GM19193 (cell line): Measurements from ENCODE around the gene TBC1D22A.

Experiments used
- POLR2A ChIP-seq: IDR thresholded peaks from 4 replicates; pipeline ENCODE4 v1.6.1; 2011; ENCODE audit not compliant: insufficient read depth, insufficient read length; ENCODE audit errors: extremely low read depth

Gene TBC1D22A

DNA sequence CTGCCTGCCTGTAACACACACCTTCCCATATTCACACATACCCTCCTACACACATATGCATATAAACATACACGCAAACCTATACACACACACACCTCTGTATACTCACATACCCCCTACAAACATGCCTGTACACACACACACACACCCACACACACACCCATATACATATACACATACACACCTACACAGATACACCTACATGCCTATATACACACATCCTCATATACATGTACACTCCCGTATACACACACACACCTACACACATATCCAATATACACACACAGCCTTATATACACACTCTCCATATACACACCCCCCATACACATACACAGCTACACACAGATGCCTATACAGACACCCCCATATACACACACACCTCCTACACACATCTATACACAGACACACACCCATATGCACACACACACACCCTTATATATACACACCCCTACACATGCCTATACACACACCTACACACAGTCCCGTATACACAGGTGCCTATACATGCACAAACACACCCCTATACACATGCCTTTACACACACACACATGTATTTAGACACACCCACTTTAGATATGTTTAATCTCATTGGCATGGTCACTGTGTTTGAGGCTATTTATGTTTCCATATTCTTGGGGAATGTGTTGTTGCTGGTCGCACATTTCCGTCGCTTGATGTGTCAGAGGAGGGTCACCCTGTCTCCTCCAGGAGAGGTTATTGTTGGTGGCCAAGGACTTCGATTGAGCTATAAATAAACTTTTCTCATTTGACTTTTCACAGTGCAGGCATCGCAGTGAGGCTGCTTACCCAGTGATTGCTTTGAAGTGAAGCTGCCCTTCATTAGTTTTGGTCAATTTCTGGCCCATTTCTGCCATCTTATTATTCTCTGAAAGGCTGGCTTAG is 243.3 kb downstream of the TBC1D22A start:
- TF ChIP-seq POLR2A = no peak

DNA sequence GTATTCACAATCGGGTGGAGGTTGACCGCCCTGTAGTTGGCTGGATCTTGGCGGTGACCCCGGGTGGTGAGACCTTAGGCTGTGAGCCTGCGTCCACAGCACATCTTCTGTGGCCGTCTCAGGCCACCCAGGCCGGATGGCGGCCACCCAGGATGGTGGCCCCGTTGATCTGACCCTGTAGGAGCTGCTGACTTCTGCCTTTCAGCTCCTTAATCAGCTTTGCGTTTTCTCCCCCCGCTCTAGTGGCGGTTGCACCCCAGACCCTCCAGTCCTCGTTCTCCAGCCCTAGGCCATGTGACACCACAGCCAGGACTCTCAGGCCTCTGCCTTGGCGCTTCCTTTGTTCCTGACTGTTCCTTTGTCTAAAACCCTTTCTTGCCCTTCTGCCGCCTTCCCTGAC is 244.0 kb downstream of the TBC1D22A start:
- no peak for TF ChIP-seq POLR2A

DNA sequence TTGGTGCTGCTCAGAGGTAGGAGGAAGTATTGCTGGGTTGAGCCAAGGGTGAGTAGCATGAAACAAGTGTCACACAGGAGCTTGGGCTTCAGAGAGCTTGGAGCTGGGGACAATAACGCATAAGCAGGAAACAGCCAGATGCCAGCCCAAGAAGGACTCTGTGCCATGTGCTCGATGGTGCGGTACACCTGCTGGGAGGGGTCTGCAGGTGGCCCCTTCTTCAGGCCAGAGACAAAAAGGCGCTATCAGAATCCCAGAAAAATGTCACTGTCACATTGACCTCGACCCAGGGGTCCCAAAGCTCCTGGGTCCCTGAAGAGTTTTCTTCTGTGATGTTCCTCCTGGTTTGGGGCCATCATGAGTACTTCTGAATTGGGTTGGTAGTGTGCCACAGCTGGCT is 244.4 kb downstream of the TBC1D22A start:
- TF ChIP-seq POLR2A = no peak

DNA sequence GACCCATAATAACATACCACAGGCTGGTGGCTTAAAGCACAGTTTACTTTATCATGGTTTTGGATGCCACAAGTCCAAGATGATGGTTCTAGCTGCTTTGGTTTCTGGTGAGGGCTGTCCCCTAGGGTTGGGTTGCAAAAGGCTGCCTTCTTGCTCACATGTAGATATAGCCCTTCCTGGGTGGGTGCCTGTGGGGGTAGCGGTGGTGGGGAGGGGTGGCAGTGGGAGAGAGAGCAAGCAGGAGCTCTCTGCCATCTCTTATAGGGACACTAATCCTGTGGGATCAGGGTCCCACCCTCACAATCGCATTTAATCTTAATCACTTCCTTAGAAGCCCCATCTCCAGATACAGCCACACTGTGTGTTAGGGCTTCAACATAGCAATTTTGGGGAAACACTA is 245.0 kb downstream of the TBC1D22A start:
- no peak for TF ChIP-seq POLR2A

DNA sequence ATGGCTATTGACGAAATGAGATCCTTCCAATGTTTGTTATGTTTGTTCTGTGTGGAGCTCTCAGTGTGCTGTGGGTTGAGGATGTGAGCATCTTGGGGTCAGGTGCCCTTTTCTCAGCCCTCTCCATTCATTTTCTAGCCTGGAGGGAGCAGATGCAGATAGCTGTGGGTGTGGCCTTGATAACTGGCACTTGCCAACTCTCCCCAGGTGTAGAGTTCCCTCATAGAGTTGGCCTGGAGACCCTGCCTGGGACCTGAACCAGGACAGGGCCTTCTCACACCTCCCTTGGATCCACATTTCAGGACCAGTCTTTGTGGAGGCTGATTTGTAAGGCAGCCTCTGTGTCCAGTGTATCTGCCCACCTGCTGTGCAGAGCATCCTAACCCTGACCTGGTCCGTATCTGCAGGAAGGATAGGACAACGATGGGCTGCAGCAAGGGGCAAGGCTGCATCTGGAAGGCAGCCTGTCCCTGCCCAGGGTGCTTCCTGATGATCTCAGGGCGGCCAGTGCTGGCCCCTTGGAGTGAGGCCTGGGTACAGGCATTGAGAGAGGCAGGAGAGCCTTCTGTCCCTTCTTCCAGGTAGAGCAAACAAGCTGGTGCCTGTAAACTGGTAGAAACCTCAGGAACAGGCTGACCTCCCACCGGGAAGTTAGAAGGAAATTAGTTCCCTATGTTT is 245.9 kb downstream of the TBC1D22A start:
- no peak for TF ChIP-seq POLR2A

DNA sequence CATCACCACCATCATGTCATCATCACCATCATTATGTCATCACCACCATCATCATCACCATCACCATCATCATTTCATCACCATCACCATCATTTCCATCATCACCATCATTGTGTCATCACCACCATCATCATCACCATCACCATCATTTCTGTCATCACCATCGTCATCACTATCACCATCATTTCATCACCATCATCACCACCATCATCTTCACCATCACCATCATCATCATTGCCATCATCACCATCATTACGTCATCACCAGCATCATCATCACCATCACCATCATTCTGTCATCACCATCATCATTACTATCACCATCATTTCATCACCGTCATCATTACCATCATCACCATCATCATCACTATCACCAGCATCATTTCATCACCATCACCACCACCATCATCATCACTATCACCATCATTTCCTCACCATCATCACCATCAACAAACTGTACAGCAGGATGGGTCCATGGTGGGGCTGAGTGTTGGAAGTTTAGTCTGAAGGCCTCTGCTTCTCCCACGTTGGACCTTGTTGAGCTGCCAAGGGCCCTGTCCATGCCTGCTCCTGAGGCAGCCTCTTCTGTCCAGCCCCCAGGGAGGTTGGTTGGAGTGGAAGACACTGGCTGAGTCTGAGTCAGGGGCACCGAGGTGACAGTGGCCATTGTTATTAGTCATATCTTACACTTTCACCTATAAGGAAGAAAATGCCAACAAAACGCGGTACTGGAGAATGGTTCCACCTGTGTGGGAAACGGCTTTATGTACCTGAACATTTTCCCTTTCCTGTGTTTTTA is 247.1 kb downstream of the TBC1D22A start:
- TF ChIP-seq POLR2A = no peak

DNA sequence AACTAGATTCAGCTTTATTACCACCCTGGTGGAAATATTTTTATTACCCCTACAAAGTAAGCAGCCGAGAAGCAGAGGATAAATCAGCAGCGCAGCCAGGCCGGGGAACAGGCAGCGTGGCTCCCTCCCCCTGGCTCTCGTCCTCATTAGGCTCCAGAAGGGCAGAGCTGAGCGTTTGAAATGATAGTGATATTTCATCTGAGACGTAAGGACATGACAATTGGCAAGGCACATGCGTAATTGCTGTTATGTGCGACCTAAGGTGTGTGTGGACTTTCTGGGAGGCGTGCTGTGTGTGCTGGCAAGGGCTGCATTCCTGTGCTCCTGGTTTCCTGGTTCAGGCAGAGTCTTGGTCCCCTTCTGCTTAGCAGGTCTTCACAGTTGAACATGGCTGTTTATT is 247.8 kb downstream of the TBC1D22A start:
- TF ChIP-seq POLR2A = no peak

DNA sequence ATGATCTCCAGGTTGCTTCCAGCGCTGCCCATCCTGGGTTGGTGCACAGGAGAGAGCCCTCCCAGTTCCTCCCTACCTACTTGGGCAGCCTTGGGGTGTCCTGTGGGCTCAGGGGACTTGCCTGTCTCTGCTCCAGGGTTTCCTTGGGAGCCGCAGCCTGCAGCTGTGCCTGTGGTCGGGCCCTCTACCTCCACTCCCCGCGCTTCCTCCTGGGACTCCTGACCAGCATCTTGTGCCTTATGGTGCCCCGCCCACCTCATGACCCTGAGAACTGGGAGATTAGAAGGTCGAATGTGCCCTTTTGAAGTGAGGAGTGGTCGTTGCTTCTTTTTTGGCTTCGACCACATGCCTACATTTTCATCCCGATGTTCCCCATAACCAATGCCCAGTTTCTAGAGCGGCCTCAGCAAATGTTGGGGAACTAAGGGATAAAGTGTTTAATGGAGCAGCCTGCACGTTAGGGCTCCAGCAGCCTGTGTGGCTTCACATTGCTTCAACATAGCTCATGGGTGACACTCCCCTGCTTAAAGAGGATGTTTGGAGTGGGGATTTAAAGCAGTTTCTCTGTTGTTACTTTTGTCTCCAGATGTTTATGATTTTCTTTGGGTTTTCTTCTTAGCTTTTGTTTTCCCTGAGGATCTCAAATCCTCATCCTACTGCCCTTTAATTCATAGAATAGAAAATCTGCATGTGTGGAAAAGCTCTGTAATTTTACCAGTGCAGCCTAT is 248.8 kb downstream of the TBC1D22A start:
- no peak for TF ChIP-seq POLR2A

DNA sequence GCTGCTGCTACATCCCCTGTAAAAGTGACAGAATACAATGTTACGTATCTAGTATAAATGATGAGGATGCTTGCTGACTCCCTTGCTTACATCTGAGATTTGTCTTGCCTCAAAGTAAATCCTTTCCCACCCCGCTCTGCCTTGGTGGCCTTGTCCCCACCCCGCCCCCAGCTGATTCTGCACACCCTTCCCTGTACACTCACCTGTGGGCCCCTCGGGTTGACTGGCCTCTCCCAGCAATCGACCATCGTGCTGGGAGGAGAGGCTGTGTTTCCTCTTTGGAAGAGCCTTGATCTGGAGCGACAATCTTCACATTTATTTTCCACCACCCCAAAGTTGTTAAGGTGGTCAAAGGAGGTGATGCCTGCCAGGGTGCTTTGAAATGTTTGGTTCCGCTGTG is 249.4 kb downstream of the TBC1D22A start:
- TF ChIP-seq POLR2A = no peak

DNA sequence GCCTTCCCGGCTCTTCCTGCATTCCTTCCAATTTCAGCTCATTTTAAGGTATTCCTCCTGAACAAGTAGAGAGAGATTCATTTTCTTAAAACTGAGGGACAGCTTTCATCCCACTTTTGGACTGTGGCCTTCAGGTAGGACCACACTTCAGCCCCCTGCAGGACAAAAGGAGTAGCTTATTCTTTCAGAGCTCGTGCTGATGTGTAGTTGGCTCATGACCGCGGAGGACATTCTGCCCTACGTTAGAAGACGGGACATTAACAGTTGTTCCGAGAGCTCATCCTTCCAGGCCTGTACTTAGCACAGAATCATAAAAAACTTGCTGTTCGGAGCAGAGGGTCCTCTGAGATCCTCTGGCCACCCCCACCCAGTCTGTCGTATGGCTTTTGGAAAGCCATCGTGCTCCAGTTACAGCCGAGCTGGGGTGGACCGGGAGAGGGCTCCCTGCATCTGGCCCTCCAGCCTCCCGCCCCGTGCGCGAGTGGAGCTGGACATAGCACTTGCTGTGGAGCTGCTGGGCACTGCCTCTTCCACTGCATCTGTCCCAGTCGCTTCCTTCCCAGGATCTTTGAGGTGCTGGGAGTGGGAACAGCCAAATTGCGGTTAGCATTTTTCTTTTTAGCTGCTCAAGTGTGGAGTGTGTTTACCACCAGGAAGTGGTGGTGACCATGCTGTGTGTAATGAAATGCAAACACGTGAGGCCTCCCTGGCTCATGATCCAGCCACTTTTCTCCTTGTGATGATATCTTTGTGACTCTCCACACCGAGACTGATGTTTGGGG is 250.3 kb downstream of the TBC1D22A start:
- TF ChIP-seq POLR2A = no peak

DNA sequence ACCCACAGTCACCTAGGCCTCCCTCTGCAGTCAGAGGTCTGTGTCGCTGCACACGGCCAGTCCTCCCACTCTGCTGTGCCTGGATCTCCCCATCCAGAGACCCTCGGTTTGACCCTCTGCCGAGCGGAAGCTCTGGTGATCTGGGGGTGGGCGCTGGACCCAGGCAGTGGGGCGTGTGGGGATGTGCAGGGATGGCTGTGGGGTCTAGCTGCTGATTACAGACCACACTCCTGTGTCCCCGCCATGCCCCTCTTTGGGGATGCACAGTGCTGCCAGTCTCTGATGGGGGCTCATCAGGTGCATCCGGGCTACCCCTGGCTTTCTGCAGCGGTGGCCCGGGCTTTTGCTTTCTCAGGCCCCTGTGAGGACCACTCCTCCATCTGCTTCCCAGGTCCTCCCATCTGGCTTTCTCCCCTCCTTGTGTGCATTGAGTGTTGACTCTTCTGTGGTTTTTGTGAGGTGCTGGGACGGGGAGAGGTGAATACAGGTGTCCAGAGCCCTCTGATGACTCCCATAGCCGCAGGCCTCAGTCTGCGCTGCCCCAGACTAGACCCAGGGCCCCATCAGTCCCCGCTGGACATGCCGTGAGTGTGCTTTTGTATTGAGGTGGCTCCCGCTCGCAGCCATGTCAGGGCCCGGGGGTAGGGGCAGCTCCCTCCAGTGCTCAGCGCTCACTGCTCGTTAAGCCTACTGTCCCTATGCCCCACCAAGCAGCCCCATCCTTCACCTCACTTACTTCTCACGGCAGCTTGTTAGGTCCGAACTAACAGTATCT is 251.6 kb downstream of the TBC1D22A start:
- TF ChIP-seq POLR2A = no peak

DNA sequence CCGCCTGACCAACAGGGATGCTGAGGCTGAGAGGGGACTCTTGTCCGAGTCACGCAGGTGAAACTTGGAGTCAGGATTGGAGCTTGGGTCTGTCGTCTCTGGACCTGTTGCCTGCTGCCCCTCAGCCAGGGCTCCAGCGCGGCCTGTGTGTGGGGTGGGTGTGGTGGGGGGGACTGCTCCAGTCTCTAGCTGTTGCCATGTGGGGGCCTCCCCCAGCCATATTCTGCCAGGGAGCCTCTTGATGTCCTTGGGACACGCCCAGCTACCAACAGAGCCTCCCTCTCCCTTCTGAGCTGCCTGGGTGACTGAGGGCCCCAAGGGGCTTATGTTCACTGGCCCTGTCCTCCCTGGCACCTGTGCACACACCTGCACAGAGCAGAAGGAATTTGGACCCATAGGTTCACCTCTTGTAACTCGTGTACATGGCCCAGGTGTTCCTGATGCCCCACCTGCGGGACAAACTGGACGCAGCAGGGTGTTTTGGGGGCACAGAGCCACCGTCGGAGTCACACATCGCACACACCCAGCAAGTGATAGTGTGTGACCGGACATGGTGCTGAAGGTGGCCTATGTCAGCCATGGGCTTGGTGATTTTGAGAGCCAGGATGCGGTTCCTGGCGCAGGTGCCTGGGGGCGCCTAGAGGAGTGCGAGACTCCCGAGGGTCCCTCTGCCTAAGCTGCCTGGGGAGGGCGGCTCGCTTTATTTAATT is 252.3 kb downstream of the TBC1D22A start:
- no peak for TF ChIP-seq POLR2A
